ENCODE data around the gene CAMK1D.

- TF ChIP-seq POLR2A (IDR thresholded peaks at IDR 0.05) (no peak), CTCF (IDR thresholded peaks at IDR 0.05) (no peak), POLR2AphosphoS5 (IDR thresholded peaks at IDR 0.05) (peak; percentile 95)
These were observed 256.4 kb downstream of the CAMK1D start for GRCh38 chr10:12605580-12606405.
